Measurements from ENCODE around the gene RGN.
"Not testable (repeated sequence)": the region's sequence is repeated elsewhere in the genome, so short reads cannot be mapped to it uniquely, and the experiment has no call there.

Gene RGN

DNA sequence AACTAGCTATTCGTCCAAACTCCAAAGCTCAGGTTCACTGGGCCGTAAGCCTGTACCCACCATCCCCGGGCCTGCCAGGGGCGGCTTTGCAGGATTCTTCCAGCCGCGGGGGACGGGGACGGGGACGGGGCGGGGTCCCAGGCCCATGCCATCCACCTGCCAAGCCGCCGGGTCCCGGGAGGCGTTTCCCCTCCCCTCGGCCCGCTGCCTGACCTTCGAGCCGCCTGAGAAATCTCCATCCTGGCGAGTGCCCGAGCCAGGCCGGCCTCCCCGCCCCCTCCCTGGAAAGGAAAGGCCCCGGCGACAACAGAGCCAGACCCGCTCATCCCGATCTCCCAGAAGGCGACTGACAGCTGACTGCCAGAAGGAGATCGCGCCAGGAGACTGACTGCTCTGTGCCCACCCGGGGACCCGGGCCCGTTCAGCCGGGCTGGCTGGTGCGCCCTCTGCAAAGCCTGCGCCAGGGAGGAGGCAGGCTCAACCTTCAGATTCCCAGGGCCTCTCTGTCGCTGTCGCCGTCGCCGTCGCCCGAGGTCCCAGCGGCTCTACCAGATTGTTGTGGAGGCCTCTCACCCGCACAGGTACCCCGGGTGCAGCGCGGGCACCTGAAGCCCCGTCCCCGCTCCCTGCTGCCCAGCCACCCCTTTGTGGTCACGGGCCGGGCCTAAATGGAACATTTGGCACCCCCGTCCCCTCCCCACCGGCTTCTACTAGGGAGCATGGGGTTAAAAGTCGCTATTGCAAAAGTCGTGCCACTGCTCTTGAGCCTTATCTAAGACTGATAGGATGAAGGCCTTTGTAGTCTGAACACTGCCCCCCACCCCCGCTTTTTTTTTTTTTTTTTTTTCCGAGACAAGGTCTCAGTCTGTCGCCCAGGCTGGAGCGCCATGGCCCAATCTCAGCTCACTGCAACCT, at the start of gene RGN:
Gene RGN, plus strand, starts transcription at position 315 of the 915 bp plus-strand sequence. CDS start 2,702 bp downstream, outside the sequence.
- DNase-seq (ENCODE audit: low read depth in 2 of 2), result no peak

DNA sequence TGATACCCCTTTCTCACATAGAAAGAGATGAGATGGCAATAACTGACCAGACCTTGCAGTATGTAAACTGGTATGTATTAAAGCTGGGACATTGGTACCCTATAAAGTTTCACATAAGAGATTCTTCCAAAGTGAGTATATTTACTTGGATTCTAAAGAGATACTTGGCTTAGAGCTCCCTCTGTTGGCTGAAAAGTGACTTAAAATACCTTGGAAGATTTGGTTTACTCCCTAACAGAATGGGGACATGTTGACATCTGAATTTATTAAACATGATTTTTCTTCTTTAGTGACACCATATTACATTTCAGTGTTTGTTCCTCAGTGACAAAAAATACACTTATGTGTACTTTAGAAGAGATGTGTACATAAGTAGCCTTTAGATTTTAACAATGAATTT, 47.9 kb upstream of the RGN start:
- no peak for DNase-seq (ENCODE audit: low read depth in 2 of 2)

GRCh38 chrX:47047989-47048388, 30.3 kb upstream of the RGN start:
- DNase-seq (ENCODE audit: low read depth in 2 of 2), result no peak

GRCh38 chrX:47059142-47059874, 18.9 kb upstream of the RGN start:
- DNase-seq (ENCODE audit: low read depth in 2 of 2), result no peak

- no peak for DNase-seq (ENCODE audit: low read depth in 2 of 2)
These were observed 17.5 kb upstream of the RGN start for GRCh38 chrX:47060708-47061107.

DNA sequence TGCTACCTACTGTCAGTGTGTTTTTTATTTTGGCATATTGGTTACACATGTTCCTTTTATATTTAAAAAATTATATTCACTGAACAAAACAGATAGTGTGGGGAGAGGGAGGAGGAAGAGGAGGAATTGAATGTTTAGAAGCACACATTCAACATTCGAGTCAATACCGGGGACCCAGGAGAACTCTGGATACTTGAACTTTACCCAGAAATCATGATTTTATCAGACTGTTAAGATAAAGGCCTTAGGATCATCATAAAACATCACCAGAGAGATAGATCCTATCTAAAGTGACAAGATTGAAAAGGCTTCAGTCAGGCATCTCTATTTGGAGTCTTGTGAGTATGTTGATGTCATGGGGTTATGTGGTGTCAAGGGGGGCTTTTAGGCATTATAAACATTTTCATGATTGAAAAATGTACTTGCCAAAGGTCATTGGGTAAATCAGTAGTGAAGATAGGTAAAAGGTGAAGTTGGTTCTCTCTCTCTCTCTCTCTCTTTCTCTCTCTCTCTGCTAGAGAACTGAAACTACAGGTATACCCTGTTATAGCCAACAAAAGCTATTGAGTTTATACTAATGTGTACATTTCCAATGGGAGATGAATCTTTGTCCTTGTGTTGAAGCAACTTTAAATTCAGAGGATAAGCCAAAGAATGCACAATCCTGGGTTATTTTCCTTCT, 16.9 kb upstream of the RGN start:
- no peak for DNase-seq (ENCODE audit: low read depth in 2 of 2)

GRCh38 chrX:47063179-47063578, 15.1 kb upstream of the RGN start:
- no peak for DNase-seq (ENCODE audit: low read depth in 2 of 2)

- DNase-seq (ENCODE audit: low read depth in 2 of 2), result no peak
These were observed 10.0 kb upstream of the RGN start for GRCh38 chrX:47068214-47068613.

- DNase-seq (ENCODE audit: low read depth in 2 of 2), result no peak
These were observed 9.5 kb upstream of the RGN start for GRCh38 chrX:47068720-47069119.

GRCh38 chrX:47080215-47080914, 2.1 kb downstream of the RGN start:
- no peak for DNase-seq (ENCODE audit: low read depth in 2 of 2)

DNA sequence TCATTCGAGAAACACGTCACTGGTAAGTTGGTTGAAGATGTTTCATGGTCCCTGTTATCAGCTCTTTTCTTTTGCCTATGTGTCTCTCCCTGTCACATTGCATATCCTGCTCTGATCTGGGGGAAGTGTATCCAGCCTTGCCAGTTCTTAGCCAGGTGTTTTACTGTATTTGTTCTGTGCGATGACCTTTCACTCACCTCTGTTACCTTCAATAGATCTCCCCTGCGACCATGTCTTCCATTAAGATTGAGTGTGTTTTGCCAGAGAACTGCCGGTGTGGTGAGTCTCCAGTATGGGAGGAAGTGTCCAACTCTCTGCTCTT, 2.6 kb downstream of the RGN start:
- DNase-seq (ENCODE audit: low read depth in 2 of 2), result no peak

DNA sequence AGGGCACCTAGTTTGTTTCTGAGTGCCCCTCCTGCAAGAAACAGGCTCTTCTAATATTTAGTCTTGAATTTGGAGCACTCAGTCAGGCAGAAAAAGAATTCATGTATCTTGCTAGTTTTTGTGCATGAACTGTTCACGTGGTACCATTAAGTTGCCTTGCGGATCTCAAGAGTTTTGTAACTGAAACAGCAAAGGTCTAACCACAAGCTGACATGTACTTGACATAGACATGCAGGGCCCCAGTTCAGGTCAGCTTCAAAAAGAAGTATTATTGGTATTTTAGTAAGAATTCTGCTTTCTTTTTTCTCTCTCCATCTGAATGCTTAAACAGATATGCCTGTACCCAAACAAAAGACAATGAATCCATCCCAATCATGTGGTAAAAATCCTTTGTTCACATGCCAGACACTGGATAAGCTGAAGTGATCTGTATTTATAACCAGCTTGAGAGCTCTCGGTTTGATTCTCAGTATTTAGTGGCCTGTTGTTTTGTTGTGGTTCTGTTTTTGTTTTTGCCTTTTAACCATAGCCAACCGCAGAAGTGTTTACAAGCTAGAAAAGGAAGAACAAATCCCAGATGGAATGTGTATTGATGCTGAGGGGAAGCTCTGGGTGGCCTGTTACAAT, 13.0 kb downstream of the RGN start:
- DNase-seq (ENCODE audit: low read depth in 2 of 2), result no peak

DNA sequence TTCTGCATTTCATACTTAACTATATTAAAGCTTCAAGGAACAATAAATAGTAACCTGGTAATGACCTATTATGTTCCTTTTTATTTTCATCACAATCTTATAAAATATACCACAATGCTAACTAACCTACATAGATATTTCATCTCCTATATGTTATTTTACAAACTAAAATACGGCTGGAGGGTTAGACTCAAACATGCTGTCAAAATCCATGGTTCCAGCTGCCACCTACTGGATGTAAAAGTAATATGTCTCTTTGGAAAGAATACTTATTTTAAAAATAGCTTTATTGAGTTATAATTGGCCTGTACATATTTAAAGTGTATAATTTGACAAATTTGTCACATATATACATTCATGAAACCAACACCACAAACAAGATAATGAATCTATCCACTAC, 15.0 kb downstream of the RGN start:
- DNase-seq (ENCODE audit: low read depth in 2 of 2), result no peak

GRCh38 chrX:47093860-47094259, 15.6 kb downstream of the RGN start:
- DNase-seq (ENCODE audit: low read depth in 2 of 2), result no peak

- no peak for DNase-seq (ENCODE audit: low read depth in 2 of 2)
These were observed 18.8 kb downstream of the RGN start for GRCh38 chrX:47097018-47097417.

- DNase-seq (ENCODE audit: low read depth in 2 of 2), result no peak
These were observed 20.3 kb downstream of the RGN start for GRCh38 chrX:47098338-47099094.

GRCh38 chrX:47101206-47101605, 23.0 kb downstream of the RGN start:
- DNase-seq (ENCODE audit: low read depth in 2 of 2), result no peak

DNA sequence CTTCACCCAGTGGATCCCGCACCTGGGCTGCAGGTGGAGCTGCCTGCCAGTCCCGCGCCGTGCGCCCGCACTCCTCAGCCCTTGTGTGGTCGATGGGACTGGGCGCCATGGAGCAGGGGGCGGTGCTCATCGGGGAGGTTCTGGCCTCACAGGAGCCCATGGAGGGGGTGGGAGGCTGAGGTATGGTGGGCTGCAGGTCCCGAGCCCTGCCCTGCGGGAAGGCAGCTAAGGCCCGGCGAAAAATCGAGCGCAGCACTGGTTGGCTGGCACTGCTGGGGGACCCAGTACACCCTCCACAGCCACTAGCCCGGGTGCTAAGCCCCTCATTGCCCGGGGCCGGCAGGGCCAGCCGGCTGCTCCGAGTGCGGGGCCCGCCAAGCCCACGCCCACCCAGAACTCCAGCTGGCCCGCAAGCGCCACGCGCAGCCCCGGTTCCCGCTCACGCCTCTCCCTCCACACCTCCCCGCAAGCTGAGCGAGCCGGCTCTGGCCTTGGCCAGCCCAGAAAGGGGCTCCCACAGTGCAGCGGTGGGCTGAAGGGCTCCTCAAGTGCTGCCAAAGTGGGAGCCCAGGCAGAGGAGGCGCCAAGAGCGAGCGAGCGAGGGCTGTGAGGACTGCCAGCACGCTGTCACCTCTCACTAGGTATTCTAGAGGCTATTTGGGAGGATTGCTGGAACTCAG, 32.8 kb downstream of the RGN start:
- not testable (repeated sequence) for DNase-seq (ENCODE audit: low read depth in 2 of 2)

- no peak for DNase-seq (ENCODE audit: low read depth in 2 of 2)
These were observed 34.2 kb downstream of the RGN start for GRCh38 chrX:47112316-47112954.

Data from stimulated activated CD4-positive, alpha-beta T cell treated with anti-CD3 and anti-CD28 coated beads, Interleukin-15, amount 100 ng/mL, for 48 hours (primary cell).